ENCODE data around the gene EMILIN2.

- TF ChIP-seq EHF (CRISPR knock-in tag; IDR thresholded peaks at IDR 0.05) (no peak), CTCF (IDR thresholded peaks at IDR 0.05) (no peak), JUN (IDR thresholded peaks at IDR 0.05) (no peak), CEBPB (IDR thresholded peaks at IDR 0.05) (no peak), TP53 (CRISPR knock-in tag; IDR thresholded peaks at IDR 0.05) (no peak), POLR2A (IDR thresholded peaks at IDR 0.05; ENCODE audit: low read length) (no peak), HEYL (CRISPR knock-in tag; IDR thresholded peaks at IDR 0.05) (no peak), MYC (IDR thresholded peaks at IDR 0.05; ENCODE audit: borderline replicate concordance, low read length) (no peak), HOXB13 (CRISPR knock-in tag; IDR thresholded peaks at IDR 0.05; ENCODE audit: low read depth) (no peak)
These were observed 25.1 kb upstream of the EMILIN2 start for GRCh38 chr18:2821695-2822094.
